Endothelial cell of umbilical vein (primary cell): ENCODE measurements around the gene UPB1.

Experiments used
- JUN ChIP-seq: IDR thresholded peaks from 2 replicates; pipeline ENCODE4 v1.6.1; 2011; ENCODE audit warnings: borderline replicate concordance, low read depth; ENCODE audit not compliant: insufficient read length, insufficient read depth
- POLR2A ChIP-seq: IDR thresholded peaks from 2 replicates; pipeline ENCODE4 v1.6.1; 2012; ENCODE audit warnings: low read depth, mild to moderate bottlenecking, control low read depth, low read length
- TF ChIP-seq, protein P1 (sequence below), 2 donors: IDR thresholded peaks; 1 replicate in 1 of 2; 2 replicates in 1 of 2; pipeline ENCODE4 v1.5.1; 2011; ENCODE audit warnings: low read length in 2 of 2, mild to moderate bottlenecking in 2 of 2, moderate library complexity in 2 of 2, control low read depth in 1 of 2, inconsistent platforms in 1 of 2, low read depth in 1 of 2; ENCODE audit not compliant: insufficient read depth in 1 of 2; ENCODE audit errors: extremely low read depth in 1 of 2
- TF ChIP-seq, protein P2 (sequence below): IDR thresholded peaks from 2 replicates; pipeline ENCODE4 v1.6.1; 2011; ENCODE audit not compliant: insufficient read depth, insufficient read length

DNA sequence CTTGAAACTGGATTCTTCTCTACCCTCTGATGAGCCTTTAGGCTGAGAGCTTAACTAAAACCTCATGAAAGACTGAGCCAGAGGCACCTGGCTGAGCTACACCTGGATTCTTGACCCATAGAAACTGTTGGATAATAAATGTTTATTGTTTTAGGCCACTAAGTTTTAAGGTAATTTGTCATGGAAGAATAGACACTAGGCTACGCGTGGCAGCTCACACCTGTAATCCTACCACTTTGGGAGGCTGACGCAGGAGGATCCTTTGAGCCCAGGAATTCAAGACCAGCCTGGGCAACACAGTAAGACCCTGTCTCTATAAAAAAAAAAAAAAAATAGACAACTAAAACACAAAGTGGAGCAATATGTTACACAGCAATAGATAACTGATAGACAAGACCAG is 29.2 kb upstream of the UPB1 start:
- TF ChIP-seq, protein P1, sequence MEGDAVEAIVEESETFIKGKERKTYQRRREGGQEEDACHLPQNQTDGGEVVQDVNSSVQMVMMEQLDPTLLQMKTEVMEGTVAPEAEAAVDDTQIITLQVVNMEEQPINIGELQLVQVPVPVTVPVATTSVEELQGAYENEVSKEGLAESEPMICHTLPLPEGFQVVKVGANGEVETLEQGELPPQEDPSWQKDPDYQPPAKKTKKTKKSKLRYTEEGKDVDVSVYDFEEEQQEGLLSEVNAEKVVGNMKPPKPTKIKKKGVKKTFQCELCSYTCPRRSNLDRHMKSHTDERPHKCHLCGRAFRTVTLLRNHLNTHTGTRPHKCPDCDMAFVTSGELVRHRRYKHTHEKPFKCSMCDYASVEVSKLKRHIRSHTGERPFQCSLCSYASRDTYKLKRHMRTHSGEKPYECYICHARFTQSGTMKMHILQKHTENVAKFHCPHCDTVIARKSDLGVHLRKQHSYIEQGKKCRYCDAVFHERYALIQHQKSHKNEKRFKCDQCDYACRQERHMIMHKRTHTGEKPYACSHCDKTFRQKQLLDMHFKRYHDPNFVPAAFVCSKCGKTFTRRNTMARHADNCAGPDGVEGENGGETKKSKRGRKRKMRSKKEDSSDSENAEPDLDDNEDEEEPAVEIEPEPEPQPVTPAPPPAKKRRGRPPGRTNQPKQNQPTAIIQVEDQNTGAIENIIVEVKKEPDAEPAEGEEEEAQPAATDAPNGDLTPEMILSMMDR (IDR thresholded peaks at IDR 0.05; ENCODE audit: extremely low read depth in 1 of 2, insufficient read depth in 1 of 2, low read depth in 1 of 2, low read length in 2 of 2) = no peak
- no peak for TF ChIP-seq POLR2A
- TF ChIP-seq JUN = no peak
- TF ChIP-seq, protein P2, sequence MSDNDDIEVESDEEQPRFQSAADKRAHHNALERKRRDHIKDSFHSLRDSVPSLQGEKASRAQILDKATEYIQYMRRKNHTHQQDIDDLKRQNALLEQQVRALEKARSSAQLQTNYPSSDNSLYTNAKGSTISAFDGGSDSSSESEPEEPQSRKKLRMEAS = no peak
